Karpas-422 (cell line): ENCODE measurements around the gene TBC1D10A. TPM values are rescaled to one million over a fixed set of nuclear protein-coding genes. Genes with fewer than 3 reads are reported as not detected.

Source experiments
- DNase-seq: peaks from one replicate; pipeline ENCODE4 v3.0.0-alpha.2; 2015
- H2AFZ ChIP-seq: fragments of 200-600 bp; sonication (generic); 2 replicates; pipeline ENCODE4 v1.6.1; 2014; ENCODE audit warnings: antibody characterized with exemption, low read length, mixed read lengths
- H3K27ac ChIP-seq: fragments of 200-600 bp; sonication (generic); 2 replicates; pipeline ENCODE4 v1.5.1; 2014; ENCODE audit warnings: mild to moderate bottlenecking, low read length, moderate library complexity
- H3K27me3 ChIP-seq: fragments of 200-600 bp; sonication (generic); 2 replicates; pipeline ENCODE4 v1.6.1; 2014; ENCODE audit warnings: low read length, mixed read lengths
- H3K36me3 ChIP-seq: fragments of 200-600 bp; sonication (generic); 2 replicates; pipeline ENCODE4 v1.6.1; 2014; ENCODE audit warnings: low read length, mixed read lengths; ENCODE audit not compliant: insufficient read depth
- H3K4me1 ChIP-seq: fragments of 200-600 bp; sonication (generic); 2 replicates; pipeline ENCODE4 v1.6.1; 2014; ENCODE audit warnings: mild to moderate bottlenecking, low read length, mixed read lengths
- H3K4me2 ChIP-seq: fragments of 200-600 bp; sonication (generic); 2 replicates; pipeline ENCODE4 v1.6.1; 2014; ENCODE audit warnings: low read length, low read depth, mild to moderate bottlenecking; ENCODE audit not compliant: poor library complexity, severe bottlenecking
- H3K4me3 ChIP-seq: fragments of 200-600 bp; sonication (generic); 2 replicates; pipeline ENCODE4 v1.5.1; 2014; ENCODE audit warnings: mild to moderate bottlenecking, antibody characterized with exemption, low read length, mixed read lengths
- H3K79me2 ChIP-seq: fragments of 200-600 bp; sonication (generic); 2 replicates; pipeline ENCODE4 v1.6.1; 2014; ENCODE audit warnings: mild to moderate bottlenecking, low read length, mixed read lengths
- H3K9ac ChIP-seq: fragments of 200-600 bp; sonication (generic); 2 replicates; pipeline ENCODE4 v1.6.0; 2014; ENCODE audit warnings: low read length
- H3K9me2 ChIP-seq: fragments of 200-600 bp; sonication (generic), shearing (Covaris generic); replicated peaks from 2 replicates; pipeline ENCODE4 v1.6.0; 2014; ENCODE audit warnings: mild to moderate bottlenecking, low read length, moderate library complexity; ENCODE audit not compliant: insufficient read depth
- H3K9me3 ChIP-seq: fragments of 300-700, 200-600 bp; sonication (generic); 2 replicates; pipeline ENCODE4 v1.6.1; 2014; ENCODE audit warnings: low read length, mixed read lengths
- H4K20me1 ChIP-seq: fragments of 200-600 bp; sonication (generic); 2 replicates; pipeline ENCODE4 v1.6.1; 2014; ENCODE audit warnings: mild to moderate bottlenecking, antibody characterized with exemption, low read length, low read depth; ENCODE audit not compliant: insufficient read depth
- total RNA-seq: library from RNA; depleted of rRNA; stranded (reverse); fragments of >200 nt; shearing (Covaris generic); gene quantifications from 2 replicates; pipeline ENCODE4 v1.2.3, GENCODE V29; 2014; ENCODE audit warnings: low replicate concordance

TBC1D10A gene
- total RNA-seq, 1 experiment from 2014 or later, result 7.6 TPM

DNA sequence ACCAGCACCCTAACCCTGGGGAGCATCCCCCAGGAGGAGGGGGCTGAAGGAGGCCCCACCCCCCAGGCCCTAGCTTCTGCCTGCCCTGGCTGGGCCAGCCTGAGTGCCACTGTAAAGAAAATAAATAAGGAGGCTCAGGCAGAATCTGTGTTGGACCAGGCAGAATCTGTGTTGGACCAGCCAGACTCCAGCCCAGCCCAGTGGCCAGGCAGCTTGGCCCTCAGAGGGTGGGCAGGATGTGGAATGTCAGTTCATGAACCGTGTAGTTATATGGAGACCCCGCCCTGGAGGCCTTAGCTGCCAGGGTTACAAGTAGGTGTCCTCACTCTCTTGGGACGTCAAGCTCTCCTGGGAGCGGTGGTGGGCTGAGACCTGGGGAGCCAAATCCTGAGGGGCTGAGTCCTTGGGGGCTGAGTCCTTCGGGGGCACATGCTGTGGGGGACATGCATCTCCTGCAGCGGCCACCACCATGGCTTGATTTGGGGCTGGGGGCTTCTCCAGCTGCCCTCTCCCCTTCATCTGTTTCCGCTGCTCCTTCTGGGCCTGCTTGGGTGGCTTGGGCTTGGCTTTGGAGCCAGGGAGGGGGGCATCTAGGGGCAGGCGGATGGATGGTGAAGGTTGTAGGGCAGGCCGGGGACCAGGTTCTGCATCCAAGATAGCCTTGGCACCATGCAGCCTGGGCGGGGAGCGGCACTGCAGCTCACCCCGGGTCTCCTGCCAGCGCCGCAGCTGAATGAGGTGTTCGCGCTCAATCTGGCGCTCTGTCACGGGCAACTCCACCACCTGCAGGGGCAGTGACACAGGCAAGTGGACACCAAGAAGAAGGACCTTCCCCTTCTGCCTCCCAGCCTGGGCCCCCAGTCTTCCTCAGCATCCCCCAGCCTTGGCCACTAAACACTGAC lies 34.4 kb downstream of the TBC1D10A start:
- Histone ChIP-seq H3K4me1 (peaks cover 45% of the 10 kb centered on the region), H3K27me3 (no peaks in the 10 kb centered on the region)

DNA sequence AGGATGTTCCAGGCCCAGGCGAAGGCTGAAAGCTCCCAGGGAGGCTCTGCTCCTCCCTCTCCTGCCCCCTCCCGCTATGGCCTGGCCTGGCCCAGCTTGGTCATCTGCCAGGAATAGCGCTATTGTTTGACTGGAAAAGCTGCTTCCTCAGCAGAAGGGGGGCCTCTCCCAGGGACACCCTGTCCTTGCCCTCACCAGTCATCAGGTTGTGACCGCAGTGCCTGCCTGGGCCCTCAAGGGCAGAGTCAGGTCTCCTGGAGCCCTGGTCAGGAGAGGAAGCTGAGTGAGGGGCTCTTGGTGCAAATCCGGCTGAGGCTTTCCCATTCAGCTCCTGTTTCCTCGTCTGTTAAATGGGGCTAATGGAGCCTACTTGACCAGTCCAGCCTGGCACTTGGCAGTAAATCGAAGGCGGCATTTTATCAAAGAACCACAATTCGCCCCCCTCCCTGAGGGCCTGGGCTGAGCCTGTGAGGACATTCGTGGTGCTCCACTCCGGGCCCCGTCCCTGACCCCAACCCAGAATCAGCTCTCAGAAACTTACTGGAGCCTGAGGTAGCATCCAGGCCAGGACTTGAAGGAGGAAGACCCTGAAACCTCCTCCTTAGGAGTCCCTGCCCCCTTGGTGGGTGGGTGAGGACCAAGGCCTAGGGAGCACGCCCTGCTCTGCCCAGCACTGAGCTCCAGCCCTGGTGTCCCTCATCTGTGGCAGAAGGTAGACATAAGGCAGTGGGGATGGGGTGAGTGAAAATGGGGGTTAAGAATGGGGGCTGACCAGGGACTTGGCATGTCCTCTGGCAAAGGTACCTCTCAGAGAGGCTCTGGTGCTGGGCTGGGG lies 35.5 kb downstream of the TBC1D10A start:
- H3K4me2 ChIP-seq, result peak overlapping the region; percentile 88

More for the DNA sequence above, 34.4 kb downstream of the TBC1D10A start:
- Histone ChIP-seq H3K4me2 (no peak overlapping the region), H3K4me3 (no peak overlapping the region), H3K9me3 (no peaks in the 10 kb centered on the region), H3K36me3 (no peaks in the 10 kb centered on the region), H3K9me2 (no peaks in the 10 kb centered on the region), H4K20me1 (peaks cover 3% of the 10 kb centered on the region; the same call in 1 of the 2 replicates), H3K9ac (0 out of 2 replicates have a peak overlapping the region, but pooled peaks have one; percentile 18), H2AFZ (no peak overlapping the region), H3K79me2 (no peaks in the 10 kb centered on the region), H3K27ac (peak overlapping the region; percentile 92)
- no peak for DNase-seq

GRCh38 chr22:30290342-30291057 lies 36.2 kb downstream of the TBC1D10A start:
- H4K20me1 ChIP-seq, result peaks cover 4% of the 10 kb centered on the region; the same call in 1 of the 2 replicates
- peak overlapping the region; percentile 88; the same call in 1 of the 2 replicates for H3K4me3 ChIP-seq
- peak overlapping the region; percentile 65 for H3K9ac ChIP-seq
- H3K36me3 ChIP-seq, result no peaks in the 10 kb centered on the region
- H3K4me2 ChIP-seq, result peak overlapping the region; percentile 88
- H3K27ac ChIP-seq, result peak overlapping the region; percentile 92
- peak; percentile 72 for DNase-seq
- H3K27me3 ChIP-seq, result no peaks in the 10 kb centered on the region
- no peaks in the 10 kb centered on the region for H3K9me3 ChIP-seq
- H2AFZ ChIP-seq, result no peak overlapping the region
- H3K79me2 ChIP-seq, result no peaks in the 10 kb centered on the region
- no peaks in the 10 kb centered on the region for H3K9me2 ChIP-seq
- peaks cover 45% of the 10 kb centered on the region for H3K4me1 ChIP-seq

More for the DNA sequence above, 35.5 kb downstream of the TBC1D10A start:
- Histone ChIP-seq H3K4me3 (no peak overlapping the region), H3K9me2 (no peaks in the 10 kb centered on the region), H4K20me1 (peaks cover 4% of the 10 kb centered on the region; the same call in 1 of the 2 replicates), H3K27ac (peak overlapping the region; percentile 92), H3K79me2 (no peaks in the 10 kb centered on the region), H3K27me3 (no peaks in the 10 kb centered on the region), H3K9ac (peak overlapping the region; percentile 65), H3K9me3 (no peaks in the 10 kb centered on the region), H2AFZ (no peak overlapping the region), H3K36me3 (no peaks in the 10 kb centered on the region), H3K4me1 (peaks cover 45% of the 10 kb centered on the region)
- no peak for DNase-seq

DNA sequence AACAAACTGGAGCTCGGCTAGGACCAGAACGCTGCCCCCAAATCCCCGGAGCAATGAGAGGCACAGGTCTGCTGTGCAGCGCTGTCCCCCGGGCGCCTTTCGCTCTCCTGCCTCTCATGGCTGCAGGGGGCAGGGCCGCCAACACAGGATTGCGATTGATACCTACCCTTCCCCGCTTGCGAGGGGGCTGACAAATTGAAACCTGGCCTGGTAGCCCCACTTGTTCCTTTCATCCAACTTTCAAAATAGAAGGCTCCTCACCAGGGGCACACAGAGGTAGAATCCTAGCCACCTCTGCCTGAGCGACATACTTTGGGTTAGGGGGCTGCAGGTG lies 36.8 kb downstream of the TBC1D10A start:
- DNase-seq, result no peak
- H3K4me2 ChIP-seq, result peak overlapping the region; percentile 88
- no peaks in the 10 kb centered on the region for H3K36me3 ChIP-seq
- no peaks in the 10 kb centered on the region for H3K79me2 ChIP-seq
- no peaks in the 10 kb centered on the region for H3K9me3 ChIP-seq
- H2AFZ ChIP-seq, result no peak overlapping the region
- peak overlapping the region; percentile 65 for H3K9ac ChIP-seq
- no peaks in the 10 kb centered on the region for H3K9me2 ChIP-seq
- H3K4me3 ChIP-seq, result peak overlapping the region; percentile 88
- peaks cover 45% of the 10 kb centered on the region for H3K4me1 ChIP-seq
- no peaks in the 10 kb centered on the region for H3K27me3 ChIP-seq
- H3K27ac ChIP-seq, result peak overlapping the region; percentile 92
- H4K20me1 ChIP-seq, result peaks cover 4% of the 10 kb centered on the region; the same call in 1 of the 2 replicates

DNA sequence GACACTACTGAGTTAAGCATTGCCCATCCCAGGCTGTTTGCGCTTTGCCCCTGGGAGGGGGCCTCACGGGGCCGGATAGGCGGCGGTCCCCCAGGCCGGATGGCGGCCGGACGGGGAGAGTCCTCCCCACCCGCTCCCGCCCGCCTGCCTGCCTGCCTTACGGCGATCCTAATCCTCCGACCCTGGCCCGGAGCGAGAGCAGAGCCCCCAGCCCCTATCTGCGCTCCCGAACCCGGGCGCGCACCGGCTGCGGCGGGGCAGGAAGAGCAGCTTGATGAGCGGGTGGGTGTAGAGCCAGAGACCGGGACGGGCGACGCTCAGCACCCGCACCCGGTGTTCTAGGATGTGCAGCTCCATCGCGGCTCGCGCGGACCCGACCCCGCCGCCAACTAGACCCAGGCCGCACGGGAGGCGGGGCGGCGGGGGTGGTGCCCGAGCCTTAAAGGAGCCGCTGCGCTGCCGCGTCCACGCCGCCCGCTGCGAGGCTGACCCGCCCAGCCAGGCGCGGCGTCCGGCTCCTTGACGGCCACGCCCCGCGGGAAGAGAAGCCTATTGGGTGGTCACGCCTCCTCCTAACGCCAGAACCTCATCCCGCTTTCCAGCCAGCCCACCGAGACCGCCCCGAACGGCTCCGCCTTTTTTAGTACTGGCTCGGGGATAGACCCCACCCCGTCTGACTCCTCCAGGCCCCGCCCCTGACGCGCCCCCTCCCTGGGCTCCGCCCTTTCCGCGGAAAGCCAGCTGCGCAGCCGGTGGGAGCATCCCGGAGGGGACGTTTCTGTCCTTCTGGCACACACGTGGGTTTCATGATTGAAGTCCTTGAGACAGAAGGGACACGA lies 37.4 kb downstream of the TBC1D10A start, which contains the start of gene CASTOR1:
Gene CASTOR1 (minus strand): TSS at position 365 of the 839 bp plus-strand sequence. CDS start 8 bp downstream, at position 357.
- Histone ChIP-seq H3K27me3 (no peaks in the 10 kb centered on the region), H2AFZ (peak within 1 kb of the TSS; percentile 80; the same call in 1 of the 2 replicates), H3K9me2 (no peaks in the 10 kb centered on the region), H4K20me1 (peaks cover 4% of the 10 kb centered on the region; the same call in 1 of the 2 replicates), H3K79me2 (no peaks in the 10 kb centered on the region), H3K36me3 (no peaks in the 10 kb centered on the region), H3K9ac (peak within 1 kb of the TSS; percentile 80), H3K9me3 (no peaks in the 10 kb centered on the region), H3K4me3 (peak within 1 kb of the TSS; percentile 88), H3K4me2 (peak within 1 kb of the TSS; percentile 88), H3K4me1 (peaks cover 45% of the 10 kb centered on the region), H3K27ac (peak within 1 kb of the TSS; percentile 92)
- DNase-seq, result peak; percentile 96

DNA sequence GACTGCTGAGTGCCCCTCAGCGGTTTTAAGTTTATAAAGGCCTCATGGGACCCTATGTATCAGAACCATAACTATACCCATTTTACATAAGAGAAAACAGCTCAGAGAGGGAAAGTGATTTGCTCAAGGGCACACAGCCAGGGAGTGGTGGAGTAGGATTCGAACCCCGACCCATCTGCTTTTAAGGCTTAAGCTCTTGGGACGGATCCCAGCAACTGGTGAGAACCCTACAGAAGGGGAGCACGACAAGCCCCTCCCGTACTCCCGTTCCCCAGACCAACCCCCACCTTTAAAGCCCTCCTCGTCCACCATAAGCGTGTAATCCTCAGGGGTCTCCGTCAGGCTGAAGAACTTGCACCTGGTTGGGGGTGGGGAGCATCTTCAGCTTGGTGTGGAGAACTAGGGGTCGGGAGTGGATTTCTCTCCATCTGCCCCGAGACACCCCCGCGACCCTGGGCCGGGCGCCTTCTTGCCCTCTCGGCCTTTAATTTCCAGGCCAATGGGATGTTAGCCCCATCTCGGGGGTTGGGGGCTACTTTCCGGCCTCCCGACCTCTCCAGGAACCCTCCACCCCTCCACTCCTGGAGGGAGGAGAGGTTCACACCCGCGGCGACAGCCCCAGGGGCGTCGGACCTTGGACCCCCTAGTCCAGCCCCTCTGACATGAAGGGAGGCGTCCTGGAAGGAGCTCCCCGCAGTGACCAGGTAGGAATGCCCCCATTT lies 38.2 kb downstream of the TBC1D10A start:
- Histone ChIP-seq H3K79me2 (no peaks in the 10 kb centered on the region), H3K9ac (peak overlapping the region; percentile 80), H4K20me1 (peaks cover 4% of the 10 kb centered on the region; the same call in 1 of the 2 replicates), H3K4me2 (peak overlapping the region; percentile 88), H3K36me3 (no peaks in the 10 kb centered on the region), H3K27me3 (no peaks in the 10 kb centered on the region), H3K9me2 (no peaks in the 10 kb centered on the region), H3K9me3 (no peaks in the 10 kb centered on the region), H2AFZ (peak overlapping the region; percentile 80; the same call in 1 of the 2 replicates), H3K27ac (peak overlapping the region; percentile 74), H3K4me1 (peaks cover 45% of the 10 kb centered on the region), H3K4me3 (peak overlapping the region; percentile 88)
- peak; percentile 62 for DNase-seq
